Measurements from ENCODE around the gene WNT9B. TPM values are rescaled to one million over a fixed set of nuclear protein-coding genes. Genes with fewer than 3 reads are reported as not detected.

WNT9B gene
- total RNA-seq, 1 experiment from 2014 or later = 0.70 TPM

DNA sequence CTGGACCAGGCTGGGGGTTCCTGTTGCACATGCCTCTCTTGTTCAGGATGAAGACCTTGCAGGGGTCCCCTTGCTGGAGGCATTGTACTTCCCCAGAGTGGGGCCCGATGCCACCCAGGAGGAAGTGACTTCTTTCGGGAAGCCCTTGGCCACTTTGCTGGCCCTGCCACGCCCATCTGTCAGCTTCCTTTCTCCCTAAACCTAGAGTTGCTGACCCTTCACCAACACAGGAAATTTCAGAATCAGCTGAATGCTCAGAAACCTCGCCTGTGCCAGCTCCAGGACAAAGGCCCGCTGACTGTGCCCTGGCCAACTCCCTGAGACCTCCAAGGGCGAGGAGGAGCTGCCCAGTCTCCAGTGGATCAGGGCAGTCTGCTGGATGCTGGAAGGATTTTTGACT is 26.7 kb downstream of the WNT9B start:
- no peak overlapping the region for H3K23ac ChIP-seq (ENCODE audit: insufficient read length, low read depth, low read length)
- H3K27ac Mint-ChIP-seq = no peak overlapping the region
- no peak overlapping the region for H2AFZ ChIP-seq (ENCODE audit: low read length)
- H3K4me1 ChIP-seq (ENCODE audit: insufficient read depth, low read length) = no peaks in the 10 kb centered on the region
- no peak for DNase-seq
- H3K79me1 ChIP-seq (ENCODE audit: insufficient read depth, low read depth, low read length, poor library complexity, severe bottlenecking) = no peaks in the 10 kb centered on the region
- no peak overlapping the region for H3K4me2 ChIP-seq (ENCODE audit: insufficient read depth, insufficient read length, low read length)
- no peaks in the 10 kb centered on the region for H3K79me2 ChIP-seq (ENCODE audit: insufficient read depth, low read length)
- no peaks in the 10 kb centered on the region for H3K23me2 ChIP-seq (ENCODE audit: insufficient read length, low read depth, low read length, poor library complexity, severe bottlenecking)
- H3K18ac ChIP-seq (ENCODE audit: insufficient read length, low read depth, low read length) = no peak overlapping the region
- H3K9ac ChIP-seq (ENCODE audit: extremely low read depth, insufficient read length, low read length) = no peak overlapping the region
- no peaks in the 10 kb centered on the region for H4K20me1 ChIP-seq (ENCODE audit: control insufficient read depth, insufficient read depth, insufficient read length)
- no peak overlapping the region for H2BK120ac ChIP-seq (ENCODE audit: low read depth, low read length, poor library complexity, severe bottlenecking)
- H3K14ac ChIP-seq (ENCODE audit: insufficient read depth, low read length) = no peak overlapping the region
- no peak overlapping the region for H3K4me3 Mint-ChIP-seq
- no peak overlapping the region for H2BK12ac ChIP-seq (ENCODE audit: insufficient read length, low read depth, low read length)
- H3K4ac ChIP-seq (ENCODE audit: low read depth, low read length) = no peak overlapping the region
- H3K36me3 Mint-ChIP-seq (ENCODE audit: insufficient read depth in 1 of 3, low read depth in 3 of 3) = no peaks in the 10 kb centered on the region
- H3K27ac ChIP-seq (ENCODE audit: insufficient read length, low read depth, low read length) = no peak overlapping the region
- no peak overlapping the region for H2BK20ac ChIP-seq (ENCODE audit: low read depth, low read length, poor library complexity, severe bottlenecking)
- H3K56ac ChIP-seq (ENCODE audit: insufficient read length, low read depth, low read length) = no peak overlapping the region
- no peak overlapping the region for H3T11ph ChIP-seq (ENCODE audit: low read length)
- TF ChIP-seq, protein P1, sequence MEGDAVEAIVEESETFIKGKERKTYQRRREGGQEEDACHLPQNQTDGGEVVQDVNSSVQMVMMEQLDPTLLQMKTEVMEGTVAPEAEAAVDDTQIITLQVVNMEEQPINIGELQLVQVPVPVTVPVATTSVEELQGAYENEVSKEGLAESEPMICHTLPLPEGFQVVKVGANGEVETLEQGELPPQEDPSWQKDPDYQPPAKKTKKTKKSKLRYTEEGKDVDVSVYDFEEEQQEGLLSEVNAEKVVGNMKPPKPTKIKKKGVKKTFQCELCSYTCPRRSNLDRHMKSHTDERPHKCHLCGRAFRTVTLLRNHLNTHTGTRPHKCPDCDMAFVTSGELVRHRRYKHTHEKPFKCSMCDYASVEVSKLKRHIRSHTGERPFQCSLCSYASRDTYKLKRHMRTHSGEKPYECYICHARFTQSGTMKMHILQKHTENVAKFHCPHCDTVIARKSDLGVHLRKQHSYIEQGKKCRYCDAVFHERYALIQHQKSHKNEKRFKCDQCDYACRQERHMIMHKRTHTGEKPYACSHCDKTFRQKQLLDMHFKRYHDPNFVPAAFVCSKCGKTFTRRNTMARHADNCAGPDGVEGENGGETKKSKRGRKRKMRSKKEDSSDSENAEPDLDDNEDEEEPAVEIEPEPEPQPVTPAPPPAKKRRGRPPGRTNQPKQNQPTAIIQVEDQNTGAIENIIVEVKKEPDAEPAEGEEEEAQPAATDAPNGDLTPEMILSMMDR (conservative IDR thresholded peaks at IDR 0.05) = no peak
- no peak overlapping the region for H4K5ac ChIP-seq (ENCODE audit: insufficient read length, low read depth, low read length)
- H2BK5ac ChIP-seq (ENCODE audit: insufficient read length, low read length) = no peak overlapping the region
- H3K9me3 ChIP-seq (ENCODE audit: control insufficient read depth, low read depth, low read length) = no peaks in the 10 kb centered on the region
- H3K4me1 Mint-ChIP-seq = 0 out of 4 replicates have a peak, but pooled peaks cover 0 to 2% of the 10 kb centered on the region in 2 experiments
- H3K27me3 Mint-ChIP-seq (ENCODE audit: low read depth) = peaks cover 4% of the 10 kb centered on the region
- H2AK5ac ChIP-seq (ENCODE audit: insufficient read length, low read length) = no peak overlapping the region
- no peak overlapping the region for H4K8ac ChIP-seq (replicated peaks; ENCODE audit: insufficient read length, low read depth, low read length)
- no CpG with 5 or more reads among the region's 6 CpGs for WGBS (ENCODE audit: extremely low coverage, insufficient read length, low lambda C conversion rate)
- no peaks in the 10 kb centered on the region for H3K27me3 ChIP-seq (ENCODE audit: insufficient read depth, low read length)
- H2BK15ac ChIP-seq (ENCODE audit: low read depth, low read length) = no peak overlapping the region
- no peaks in the 10 kb centered on the region for H3K9me3 Mint-ChIP-seq
- H4K91ac ChIP-seq (ENCODE audit: insufficient read length, low read depth, low read length) = no peak overlapping the region
